Esophagus (tissue), 2 donors: ENCODE data around the gene LRRC8E. TPM values are rescaled to one million over a fixed set of nuclear protein-coding genes. Genes with fewer than 3 reads are reported as not detected.

Experiments
- H3K27ac ChIP-seq, 2 donors: one replicate each; pipeline ENCODE4 v1.5.1; 2013; ENCODE audit warnings: low read depth in 2 of 2, mild to moderate bottlenecking in 2 of 2, inconsistent platforms in 1 of 2, low read length in 1 of 2, moderate library complexity in 1 of 2
- H3K27me3 ChIP-seq, 2 donors: one replicate each; pipeline ENCODE4 v1.6.1; 2013; ENCODE audit warnings: low read length in 2 of 2, control low read depth in 1 of 2, mild to moderate bottlenecking in 1 of 2; ENCODE audit not compliant: insufficient read depth in 2 of 2, control insufficient read depth in 1 of 2
- H3K36me3 ChIP-seq, 2 donors: one replicate each; pipeline ENCODE4 v1.6.1; 2013; ENCODE audit warnings: low read length in 1 of 2; ENCODE audit not compliant: control insufficient read depth in 2 of 2, insufficient read depth in 2 of 2
- H3K4me1 ChIP-seq, 2 donors: one replicate each; pipeline ENCODE4 v1.6.1; 2013; ENCODE audit warnings: low read length in 1 of 2; ENCODE audit not compliant: control insufficient read depth in 2 of 2, insufficient read depth in 2 of 2
- H3K4me3 ChIP-seq, 2 donors: one replicate each; pipeline ENCODE4 v1.5.1; 2013; ENCODE audit warnings: low read length in 2 of 2, mild to moderate bottlenecking in 2 of 2, low read depth in 1 of 2, moderate library complexity in 1 of 2
- H3K9me3 ChIP-seq, 2 donors: one replicate each; pipeline ENCODE4 v1.6.1; 2013; ENCODE audit warnings: mild to moderate bottlenecking in 2 of 2, low read depth in 1 of 2, low read length in 1 of 2, moderate library complexity in 1 of 2; ENCODE audit not compliant: control insufficient read depth in 2 of 2, insufficient read depth in 1 of 2
- WGBS, 2 donors: extraction: QIAGEN DNeasy Blood & Tissue Kit; methylation state at CpG; one replicate each; pipeline ENCODE4 v1.1.7; 2013; 5-methylcytosine and 5-hydroxymethylcytosine counted together
- polyA plus RNA-seq, 2 donors: library from polyadenylated mRNA; stranded (reverse); fragments of 200-250 nt; gene quantifications; one replicate each; pipeline ENCODE4 v1.2.3, GENCODE V29; 2013
- donor health status: healthy with polysubstance abuse.
- donor health status: Bipolar disorder and iron deficiency.

LRRC8E gene
- polyA plus RNA-seq, 2 donors = 3.3 to 4.7 TPM

- H3K4me1 ChIP-seq = peaks cover 0 to 19% of the 10 kb centered on the region in 2 donors
- no peak overlapping the region for H3K4me3 ChIP-seq
- H3K27ac ChIP-seq = no peak overlapping the region
- 83 to 85% methylated on average over 18 of the region's 18 CpGs for WGBS, 2 donors
- peaks cover 0 to 2% of the 10 kb centered on the region in 2 donors for H3K9me3 ChIP-seq
- peaks cover 0 to 6% of the 10 kb centered on the region in 2 donors for H3K27me3 ChIP-seq
- peaks cover 12 to 36% of the 10 kb centered on the region in 2 donors for H3K36me3 ChIP-seq
These were observed 23.3 kb downstream of the LRRC8E start for GRCh38 chr19:7911508-7912143.

GRCh38 chr19:7912144-7912696 lies 23.9 kb downstream of the LRRC8E start:
- peaks cover 0 to 8% of the 10 kb centered on the region in 2 donors for H3K27me3 ChIP-seq
- H3K4me1 ChIP-seq = peaks cover 0 to 19% of the 10 kb centered on the region in 2 donors
- H3K27ac ChIP-seq = no peak overlapping the region
- H3K9me3 ChIP-seq = peaks cover 0 to 2% of the 10 kb centered on the region in 2 donors
- no peak overlapping the region for H3K4me3 ChIP-seq
- H3K36me3 ChIP-seq = peaks cover 12 to 36% of the 10 kb centered on the region in 2 donors
- 86 to 91% methylated on average over 31 of the region's 31 CpGs for WGBS, 2 donors

- Histone ChIP-seq H3K27ac (no peak overlapping the region), H3K9me3 (peaks cover 0 to 5% of the 10 kb centered on the region in 2 donors), H3K4me1 (peaks cover 0 to 22% of the 10 kb centered on the region in 2 donors), H3K27me3 (peaks cover 0 to 12% of the 10 kb centered on the region in 2 donors), H3K4me3 (no peak overlapping the region), H3K36me3 (peaks cover 12 to 36% of the 10 kb centered on the region in 2 donors)
- WGBS, 2 donors = 92 to 93% methylated on average over 36 to 39 of the region's 39 CpGs
These were observed 24.6 kb downstream of the LRRC8E start for GRCh38 chr19:7912697-7913564.

- peaks cover 0 to 13% of the 10 kb centered on the region in 2 donors for H3K27me3 ChIP-seq
- H3K27ac ChIP-seq = no peak overlapping the region
- no peak overlapping the region for H3K4me3 ChIP-seq
- peaks cover 0 to 5% of the 10 kb centered on the region in 2 donors for H3K9me3 ChIP-seq
- WGBS, 2 donors = 86 to 87% methylated on average over 10 of the region's 10 CpGs
- peaks cover 12 to 36% of the 10 kb centered on the region in 2 donors for H3K36me3 ChIP-seq
- peaks cover 0 to 21% of the 10 kb centered on the region in 2 donors for H3K4me1 ChIP-seq
These were observed 25.3 kb downstream of the LRRC8E start for GRCh38 chr19:7913652-7914051.

GRCh38 chr19:7914099-7914498 lies 25.8 kb downstream of the LRRC8E start:
- Histone ChIP-seq H3K4me3 (no peak overlapping the region), H3K27me3 (peaks cover 0 to 13% of the 10 kb centered on the region in 2 donors), H3K4me1 (peaks cover 0 to 21% of the 10 kb centered on the region in 2 donors), H3K36me3 (peaks cover 12 to 32% of the 10 kb centered on the region in 2 donors), H3K27ac (no peak overlapping the region), H3K9me3 (peaks cover 0 to 5% of the 10 kb centered on the region in 2 donors)
- WGBS, 2 donors = 59 to 63% methylated on average over 12 of the region's 12 CpGs

- peaks cover 0 to 5% of the 10 kb centered on the region in 2 donors for H3K9me3 ChIP-seq
- H3K27me3 ChIP-seq = peaks cover 0 to 13% of the 10 kb centered on the region in 2 donors
- H3K36me3 ChIP-seq = peaks cover 12 to 31% of the 10 kb centered on the region in 2 donors
- H3K27ac ChIP-seq = no peak within 1 kb of the TSS
- 53 to 58% methylated on average over 11 to 12 of the region's 12 CpGs for WGBS, 2 donors
- H3K4me1 ChIP-seq = peaks cover 0 to 22% of the 10 kb centered on the region in 2 donors
- no peak within 1 kb of the TSS for H3K4me3 ChIP-seq
These were observed 26.3 kb downstream of the LRRC8E start, which contains the start of gene TGFBR3L for GRCh38 chr19:7914598-7915045. TSS of gene TGFBR3L (plus strand) at chr19:7914830.

- Histone ChIP-seq H3K9me3 (peaks cover 0 to 5% of the 10 kb centered on the region in 2 donors), H3K4me1 (peaks cover 0 to 27% of the 10 kb centered on the region in 2 donors), H3K27me3 (peaks cover 0 to 13% of the 10 kb centered on the region in 2 donors), H3K36me3 (peaks cover 12 to 24% of the 10 kb centered on the region in 2 donors), H3K4me3 (peak overlapping the region in 1 of 2 donors; percentile 24), H3K27ac (no peak overlapping the region)
- 45% methylated on average over 24 of the region's 24 CpGs for WGBS, 2 donors
These were observed 27.2 kb downstream of the LRRC8E start for GRCh38 chr19:7915250-7916102.

- H3K9me3 ChIP-seq = peaks cover 0 to 3% of the 10 kb centered on the region in 2 donors
- H3K27ac ChIP-seq = no peak overlapping the region
- WGBS, 2 donors = 1 to 2% methylated on average over 66 to 104 of the region's 104 CpGs
- peaks cover 5 to 17% of the 10 kb centered on the region in 2 donors for H3K36me3 ChIP-seq
- H3K4me1 ChIP-seq = peaks cover 3 to 28% of the 10 kb centered on the region in 2 donors
- peaks cover 0 to 13% of the 10 kb centered on the region in 2 donors for H3K27me3 ChIP-seq
- peak overlapping the region; percentile 16 to 24 for H3K4me3 ChIP-seq
These were observed 28.0 kb downstream of the LRRC8E start for GRCh38 chr19:7916103-7916954.
